COR-L47 (cell line): ENCODE results near the gene DDI1.

ENCODE experiments used
- DNase-seq: peaks from one replicate; lab custom pipeline; 2025; lab: John Stamatoyannopoulos, UW

The DDI1 gene

DNA sequence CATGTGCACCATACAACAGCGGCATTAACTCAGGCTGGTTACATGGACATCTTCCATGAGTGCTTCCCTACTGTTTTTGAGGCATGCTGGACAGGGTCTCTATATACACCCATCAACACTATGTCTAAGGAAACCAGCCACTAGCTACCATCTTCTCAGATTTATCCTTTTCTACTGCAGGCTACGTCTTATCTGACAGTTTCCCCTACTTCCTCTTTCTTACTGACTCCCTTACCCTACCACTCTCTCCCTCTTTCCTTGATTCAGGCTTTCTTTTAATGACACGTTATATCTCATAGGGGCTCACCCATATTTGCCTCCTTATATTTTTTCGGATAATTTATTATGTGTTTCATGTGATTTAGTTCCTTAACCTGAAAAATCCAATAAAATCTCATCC lies 41.8 kb downstream of the DDI1 start:
- no peak for DNase-seq

DNA sequence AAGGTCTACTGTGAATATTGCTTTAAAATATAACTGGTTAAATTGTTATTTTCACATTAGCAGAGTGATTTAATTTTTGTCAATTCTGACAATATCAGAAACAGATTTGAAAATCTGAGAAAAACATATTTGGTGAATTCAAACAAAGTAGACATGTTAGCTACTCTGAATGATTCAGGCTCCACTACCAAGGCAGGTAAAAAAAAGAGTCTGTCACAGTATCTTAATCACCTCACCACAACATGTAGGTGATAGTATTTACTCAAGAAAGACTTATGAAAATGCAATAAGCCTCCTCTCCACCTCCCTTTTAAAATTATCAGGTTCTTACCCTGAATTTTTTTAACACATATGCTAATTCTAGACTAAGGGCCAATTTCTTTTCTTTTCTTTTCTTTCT lies 42.6 kb downstream of the DDI1 start:
- DNase-seq = no peak

DNA sequence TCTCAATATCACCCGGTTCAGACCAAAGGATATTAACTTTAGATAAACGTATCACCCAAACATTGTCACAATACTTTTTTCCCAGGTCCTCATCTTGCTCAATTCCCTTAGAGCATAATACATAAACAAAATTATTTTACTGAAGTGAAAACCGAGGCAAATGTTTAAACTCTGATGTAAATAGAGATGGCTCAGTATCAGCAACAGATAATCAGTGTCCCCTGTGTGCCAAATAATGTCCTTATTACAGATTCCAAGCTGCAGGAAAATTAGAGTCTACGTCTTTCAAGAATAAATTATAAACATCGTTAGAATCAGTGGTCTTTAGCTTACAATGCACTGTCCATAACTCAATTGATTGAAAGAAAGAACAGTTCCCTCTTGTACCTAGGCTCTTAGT lies 50.2 kb downstream of the DDI1 start:
- DNase-seq = no peak
